Choroid plexus epithelial cell (primary cell): ENCODE measurements around the gene AGO4.
"Not testable (repeated sequence)": the region's sequence is repeated elsewhere in the genome, so short reads cannot be mapped to it uniquely, and the experiment has no call there.

Experiments used
- DNase-seq: peaks from one replicate; pipeline ENCODE4 v3.0.0-alpha.2; 2010; ENCODE audit warnings: low read depth
- H3K4me3 ChIP-seq: 2 replicates; pipeline ENCODE4 v1.5.1; 2011; ENCODE audit warnings: low read depth, mild to moderate bottlenecking, control low read depth, low read length, moderate library complexity
- CTCF ChIP-seq: conservative IDR thresholded peaks from 2 replicates; pipeline ENCODE4 v1.5.1; 2011; ENCODE audit warnings: low read depth, mild to moderate bottlenecking, control low read depth, inconsistent platforms, low read length, moderate library complexity

The AGO4 gene

DNA sequence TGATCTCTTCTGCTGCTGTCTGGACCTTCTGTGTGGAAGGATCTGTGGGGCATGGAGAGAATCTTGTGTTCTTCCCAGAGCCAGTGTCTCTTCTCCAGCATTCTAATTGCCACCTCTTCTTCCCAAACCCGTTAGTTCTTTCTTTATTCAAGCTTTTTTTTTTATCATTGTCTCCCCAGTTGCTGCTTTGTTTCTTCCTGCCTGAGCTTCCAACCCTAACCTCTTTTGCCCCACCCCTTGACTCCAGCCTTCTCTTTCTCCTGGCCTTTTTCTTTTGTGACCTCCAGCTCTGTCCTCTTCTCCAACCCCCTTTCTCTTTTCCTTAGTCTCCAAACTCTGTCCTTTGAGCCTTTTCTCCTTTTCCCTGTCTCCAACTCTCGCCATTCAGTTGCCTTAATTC, 79.7 kb downstream of the AGO4 start:
- H3K4me3 ChIP-seq = no peak overlapping the region
- no peak for DNase-seq
- no peak for TF ChIP-seq CTCF

DNA sequence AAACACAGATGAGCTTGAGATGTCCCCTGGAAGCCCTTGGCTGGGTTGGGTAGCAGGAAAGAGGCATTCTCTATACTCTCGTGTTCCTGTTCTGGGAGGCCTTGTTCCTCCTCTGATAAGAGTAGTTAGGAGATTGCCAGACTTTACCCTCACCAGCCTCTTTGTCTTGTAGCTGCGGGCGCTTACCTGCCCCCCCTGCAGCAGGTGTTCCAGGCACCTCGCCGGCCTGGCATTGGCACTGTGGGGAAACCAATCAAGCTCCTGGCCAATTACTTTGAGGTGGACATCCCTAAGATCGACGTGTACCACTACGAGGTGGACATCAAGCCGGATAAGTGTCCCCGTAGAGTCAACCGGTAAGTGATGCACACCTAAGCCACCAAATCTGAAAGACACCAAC, 80.4 kb downstream of the AGO4 start:
- no peak for DNase-seq
- TF ChIP-seq CTCF = no peak
- no peak overlapping the region for H3K4me3 ChIP-seq

- DNase-seq, H3K4me3 ChIP-seq: not testable (repeated sequence)
These were observed 81.2 kb downstream of the AGO4 start for GRCh38 chr1:35888981-35889380.

DNA sequence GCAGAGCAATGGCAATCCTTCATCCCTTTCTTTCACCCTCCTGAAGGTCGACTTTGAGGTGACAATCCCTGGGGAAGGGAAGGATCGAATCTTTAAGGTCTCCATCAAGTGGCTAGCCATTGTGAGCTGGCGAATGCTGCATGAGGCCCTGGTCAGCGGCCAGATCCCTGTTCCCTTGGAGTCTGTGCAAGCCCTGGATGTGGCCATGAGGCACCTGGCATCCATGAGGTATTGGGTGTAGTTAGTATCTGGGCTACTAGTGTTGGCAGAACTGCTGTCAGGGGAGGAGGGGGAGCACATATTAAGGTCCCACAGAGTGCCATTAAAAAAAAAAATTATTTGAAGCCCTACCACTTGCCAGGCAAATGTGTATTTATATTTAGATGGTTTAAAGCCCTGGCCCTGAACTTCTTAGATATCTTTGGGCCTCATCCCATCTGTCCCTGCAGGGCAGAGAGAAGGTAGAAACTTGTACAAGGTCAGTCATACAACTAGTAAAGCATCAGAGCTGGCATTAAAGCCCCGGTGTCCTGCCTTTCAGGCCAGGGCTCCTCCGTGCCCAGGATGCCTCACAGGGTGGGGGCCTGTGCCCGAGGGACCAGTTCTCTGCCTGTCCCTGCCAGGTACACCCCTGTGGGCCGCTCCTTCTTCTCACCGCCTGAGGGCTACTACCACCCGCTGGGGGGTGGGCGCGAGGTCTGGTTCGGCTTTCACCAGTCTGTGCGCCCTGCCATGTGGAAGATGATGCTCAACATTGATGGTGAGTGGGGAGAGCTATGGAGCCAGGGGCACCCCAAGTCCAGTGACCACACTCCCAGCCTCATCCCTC, 85.4 kb downstream of the AGO4 start:
- no peak for DNase-seq
- no peak overlapping the region for H3K4me3 ChIP-seq
- no peak for TF ChIP-seq CTCF

GRCh38 chr1:35894183-35894582, 86.4 kb downstream of the AGO4 start:
- H3K4me3 ChIP-seq = no peak overlapping the region
- peak; percentile 55 for DNase-seq
- no peak for TF ChIP-seq CTCF

- no peak for DNase-seq
- TF ChIP-seq CTCF = no peak
- no peak overlapping the region for H3K4me3 ChIP-seq
These were observed 86.8 kb downstream of the AGO4 start for GRCh38 chr1:35894656-35895055.

- H3K4me3 ChIP-seq = no peak overlapping the region
- DNase-seq = no peak
- TF ChIP-seq CTCF = peak; percentile 41
These were observed 92.1 kb downstream of the AGO4 start for GRCh38 chr1:35899941-35900340.
